ENCODE results near the gene DRC7. TPM values are rescaled to one million over a fixed set of nuclear protein-coding genes. Genes with fewer than 3 reads are reported as not detected.

DRC7 gene
- total RNA-seq, 1 experiment from 2014 or later: not detected

GRCh38 chr16:57725554-57725953 lies 30.9 kb downstream of the DRC7 start:
- ChIA-PET CTCF (no interaction called here), POLR2A (no interaction called here)
- H3K4me3 Mint-ChIP-seq: no peak overlapping the region
- no peak overlapping the region for H3K27ac Mint-ChIP-seq
- no peak for DNase-seq (ENCODE audit: low spot score)
- no peaks in the 10 kb centered on the region for H3K27me3 Mint-ChIP-seq (ENCODE audit: low read depth)
- H3K4me1 Mint-ChIP-seq: no peaks in the 10 kb centered on the region
- TF ChIP-seq FOXP4 (CRISPR knock-in tag; IDR thresholded peaks at IDR 0.05): no peak
- no peak for TF ChIP-seq ZNF425 (CRISPR knock-in tag; conservative IDR thresholded peaks at IDR 0.05)
- TF ChIP-seq JAZF1 (CRISPR knock-in tag; IDR thresholded peaks at IDR 0.05): no peak
- no peak for TF ChIP-seq OVOL2 (CRISPR knock-in tag; IDR thresholded peaks at IDR 0.05; ENCODE audit: borderline replicate concordance)
- TF ChIP-seq USF1 (CRISPR knock-in tag; IDR thresholded peaks at IDR 0.05): no peak
- TF ChIP-seq ZNF232 (CRISPR knock-in tag; IDR thresholded peaks at IDR 0.05): no peak
- TF ChIP-seq JUN (CRISPR knock-in tag; IDR thresholded peaks at IDR 0.05): no peak
- TF ChIP-seq MYBL2 (CRISPR knock-in tag; IDR thresholded peaks at IDR 0.05): no peak
- no peak for TF ChIP-seq PRDM15 (CRISPR knock-in tag; IDR thresholded peaks at IDR 0.05)
- no peak for TF ChIP-seq NFE2L1 (CRISPR knock-in tag; IDR thresholded peaks at IDR 0.05)
- TF ChIP-seq CBFB (CRISPR knock-in tag; IDR thresholded peaks at IDR 0.05; ENCODE audit: low read depth): no peak
- no peak for TF ChIP-seq ZBTB43 (CRISPR knock-in tag; IDR thresholded peaks at IDR 0.05)
- no peak for TF ChIP-seq ZBTB21 (CRISPR knock-in tag; IDR thresholded peaks at IDR 0.05; ENCODE audit: borderline replicate concordance)
- TF ChIP-seq FOXJ3 (CRISPR knock-in tag; IDR thresholded peaks at IDR 0.05; ENCODE audit: borderline replicate concordance): no peak
- no peak for TF ChIP-seq ZNF512 (CRISPR knock-in tag; IDR thresholded peaks at IDR 0.05; ENCODE audit: borderline replicate concordance)
- TF ChIP-seq GRHL2 (CRISPR knock-in tag; IDR thresholded peaks at IDR 0.05; ENCODE audit: insufficient replicate concordance, severe bottlenecking): no peak
- H3K9me3 Mint-ChIP-seq: no peaks in the 10 kb centered on the region
- ATAC-seq: no peak
- H3K36me3 Mint-ChIP-seq: no peaks in the 10 kb centered on the region

Data from WTC11 (cell line).